GM12801 (cell line): ENCODE data around the gene CBX6.

Experiments used
- CTCF ChIP-seq: IDR thresholded peaks from one replicate; pipeline ENCODE4 v1.5.1; 2011; ENCODE audit warnings: control low read depth; ENCODE audit not compliant: insufficient read length; ENCODE audit errors: extremely low read depth

The CBX6 gene

GRCh38 chr22:38867124-38867455, 4.9 kb downstream of the CBX6 start:
- TF ChIP-seq CTCF = no peak

- no peak for TF ChIP-seq CTCF
Observed at GRCh38 chr22:38866399-38867123, 5.5 kb downstream of the CBX6 start.

- TF ChIP-seq CTCF = no peak
Observed at GRCh38 chr22:38866024-38866398, 6.0 kb downstream of the CBX6 start.

- no peak for TF ChIP-seq CTCF
Observed at GRCh38 chr22:38865201-38866023, 6.6 kb downstream of the CBX6 start.

- TF ChIP-seq CTCF = no peak
Observed at GRCh38 chr22:38864361-38865191, 7.4 kb downstream of the CBX6 start.

GRCh38 chr22:38863531-38864131, 8.4 kb downstream of the CBX6 start:
- no peak for TF ChIP-seq CTCF
